COLO668 (cell line): ENCODE measurements around the gene LRP1B.
"Not testable (repeated sequence)": the region's sequence is repeated elsewhere in the genome, so short reads cannot be mapped to it uniquely, and the experiment has no call there.

ENCODE experiments used
- DNase-seq: peaks from one replicate; lab custom pipeline; 2025; ENCODE audit not compliant: unreplicated experiment; lab: John Stamatoyannopoulos, UW

Gene LRP1B

GRCh38 chr2:140658760-140659692 lies 1471.8 kb downstream of the LRP1B start:
- DNase-seq: no peak

- DNase-seq: no peak
Measured at GRCh38 chr2:140657657-140658056, 1473.2 kb downstream of the LRP1B start.

GRCh38 chr2:140654565-140654964 lies 1476.3 kb downstream of the LRP1B start:
- no peak for DNase-seq

GRCh38 chr2:140650825-140651224 lies 1480.0 kb downstream of the LRP1B start:
- DNase-seq: no peak

GRCh38 chr2:140650134-140650533 lies 1480.7 kb downstream of the LRP1B start:
- DNase-seq: not testable (repeated sequence)

- DNase-seq: no peak
Measured at GRCh38 chr2:140648393-140648792, 1482.4 kb downstream of the LRP1B start.

GRCh38 chr2:140643761-140644187 lies 1487.0 kb downstream of the LRP1B start:
- no peak for DNase-seq

GRCh38 chr2:140641163-140641562 lies 1489.7 kb downstream of the LRP1B start:
- DNase-seq: no peak

- no peak for DNase-seq
Measured at GRCh38 chr2:140639628-140640027, 1491.2 kb downstream of the LRP1B start.

- DNase-seq: no peak
Measured at GRCh38 chr2:140630557-140630956, 1500.3 kb downstream of the LRP1B start.

GRCh38 chr2:140627885-140628284 lies 1502.9 kb downstream of the LRP1B start:
- no peak for DNase-seq

GRCh38 chr2:140627136-140627535 lies 1503.7 kb downstream of the LRP1B start:
- no peak for DNase-seq

GRCh38 chr2:140624200-140624599 lies 1506.6 kb downstream of the LRP1B start:
- peak; percentile 33 for DNase-seq

GRCh38 chr2:140621583-140622362 lies 1509.0 kb downstream of the LRP1B start:
- DNase-seq: no peak

- DNase-seq: no peak
Measured at GRCh38 chr2:140604788-140605187, 1526.0 kb downstream of the LRP1B start.

- no peak for DNase-seq
Measured at GRCh38 chr2:140604096-140604495, 1526.7 kb downstream of the LRP1B start.

- no peak for DNase-seq
Measured at GRCh38 chr2:140603416-140603815, 1527.4 kb downstream of the LRP1B start.

- DNase-seq: no peak
Measured at GRCh38 chr2:140601801-140602200, 1529.0 kb downstream of the LRP1B start.

GRCh38 chr2:140601342-140601741 lies 1529.5 kb downstream of the LRP1B start:
- no peak for DNase-seq

- no peak for DNase-seq
Measured at GRCh38 chr2:140600116-140600515, 1530.7 kb downstream of the LRP1B start.

- no peak for DNase-seq
Measured at GRCh38 chr2:140597836-140598235, 1533.0 kb downstream of the LRP1B start.

GRCh38 chr2:140597205-140597604 lies 1533.6 kb downstream of the LRP1B start:
- no peak for DNase-seq
